Ishikawa (cell line): ENCODE measurements around the gene TMEM106B.

Experiments
- CEBPB ChIP-seq: IDR thresholded peaks from 2 replicates; pipeline ENCODE4 v1.6.1; 2012
- CREB1 ChIP-seq: IDR thresholded peaks from 2 replicates; pipeline ENCODE4 v1.6.1; 2012; ENCODE audit warnings: low read depth
- EGR1 ChIP-seq: IDR thresholded peaks from 2 replicates; pipeline ENCODE4 v1.6.1; 2012
- EP300 ChIP-seq: IDR thresholded peaks from 2 replicates; pipeline ENCODE4 v1.6.1; 2012; ENCODE audit warnings: borderline replicate concordance
- FOXM1 ChIP-seq: IDR thresholded peaks from 2 replicates; pipeline ENCODE4 v1.6.1; 2012; ENCODE audit warnings: low read depth, borderline replicate concordance
- NFIC ChIP-seq: IDR thresholded peaks from 2 replicates; pipeline ENCODE4 v1.6.1; 2012
- RAD21 ChIP-seq: IDR thresholded peaks from 2 replicates; pipeline ENCODE4 v1.6.1; 2012; ENCODE audit warnings: low read depth
- TAF1 ChIP-seq: IDR thresholded peaks from 2 replicates; pipeline ENCODE4 v1.6.1; 2012; ENCODE audit warnings: low read depth, mild to moderate bottlenecking
- TCF12 ChIP-seq: IDR thresholded peaks from 2 replicates; pipeline ENCODE4 v1.6.1; 2012; ENCODE audit warnings: low read depth
- TEAD4 ChIP-seq: IDR thresholded peaks from 2 replicates; pipeline ENCODE4 v1.6.1; 2012
- YY1 ChIP-seq: IDR thresholded peaks from 2 replicates; pipeline ENCODE4 v1.6.1; 2012; ENCODE audit warnings: low read depth
- ZBTB7A ChIP-seq: IDR thresholded peaks from 2 replicates; pipeline ENCODE4 v1.6.1; 2012; ENCODE audit warnings: low read depth
- TF ChIP-seq, protein P1 (sequence below): IDR thresholded peaks from 2 replicates; pipeline ENCODE4 v1.6.1; 2012
- TF ChIP-seq, protein P2 (sequence below): IDR thresholded peaks from 2 replicates; pipeline ENCODE4 v1.6.1; 2012; ENCODE audit warnings: low read depth, mild to moderate bottlenecking
- TF ChIP-seq, protein P3 (sequence below): IDR thresholded peaks from 2 replicates; pipeline ENCODE4 v1.6.1; 2012

The TMEM106B gene

DNA sequence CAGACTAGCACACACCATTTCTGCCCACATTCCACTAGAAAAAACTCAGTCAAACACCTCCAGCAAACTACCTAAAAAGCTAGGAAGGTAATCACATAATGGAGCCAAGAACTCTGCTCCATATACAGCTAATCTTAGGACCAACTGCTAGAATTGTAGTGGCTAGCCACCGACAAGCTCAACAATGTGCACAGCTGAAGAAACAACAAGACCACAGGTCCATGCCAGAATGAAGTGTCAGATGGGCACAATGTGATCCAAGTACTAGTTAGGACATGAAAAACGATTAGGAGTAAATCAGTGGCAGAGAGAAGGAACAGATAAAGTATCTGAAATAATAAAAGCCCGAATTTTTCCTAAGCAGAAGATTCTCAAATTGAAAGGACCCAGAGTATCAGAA is 38.6 kb downstream of the TMEM106B start:
- TF ChIP-seq, protein P1, sequence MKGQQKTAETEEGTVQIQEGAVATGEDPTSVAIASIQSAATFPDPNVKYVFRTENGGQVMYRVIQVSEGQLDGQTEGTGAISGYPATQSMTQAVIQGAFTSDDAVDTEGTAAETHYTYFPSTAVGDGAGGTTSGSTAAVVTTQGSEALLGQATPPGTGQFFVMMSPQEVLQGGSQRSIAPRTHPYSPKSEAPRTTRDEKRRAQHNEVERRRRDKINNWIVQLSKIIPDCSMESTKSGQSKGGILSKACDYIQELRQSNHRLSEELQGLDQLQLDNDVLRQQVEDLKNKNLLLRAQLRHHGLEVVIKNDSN, result no peak
- TF ChIP-seq EP300 (no peak), YY1 (no peak), RAD21 (no peak), TCF12 (no peak)

DNA sequence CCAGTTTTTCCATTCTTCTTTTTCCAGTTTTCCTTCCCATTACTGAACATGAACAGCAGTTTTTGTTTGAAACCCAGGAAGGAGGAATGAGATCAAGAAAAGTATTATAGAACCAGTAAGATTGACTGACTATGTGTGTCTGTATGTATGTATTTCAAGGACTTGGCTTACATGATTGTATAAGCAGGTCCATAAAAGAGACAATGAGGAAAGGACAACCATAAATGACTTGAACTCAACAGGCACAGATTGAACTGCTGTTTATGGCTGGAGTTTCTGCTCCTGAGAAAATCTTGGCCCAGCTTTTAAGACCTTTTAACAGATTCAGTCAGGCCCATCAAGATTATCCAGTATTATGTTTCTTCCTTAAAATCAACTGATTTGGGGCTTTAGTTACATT is 39.1 kb downstream of the TMEM106B start:
- no peak for TF ChIP-seq EP300
- TF ChIP-seq YY1, result no peak
- TF ChIP-seq CEBPB, result no peak
- TF ChIP-seq TCF12, result no peak
- TF ChIP-seq, protein P1, result no peak
- no peak for TF ChIP-seq TAF1
- no peak for TF ChIP-seq NFIC
- TF ChIP-seq RAD21, result no peak
- no peak for TF ChIP-seq TEAD4
- TF ChIP-seq FOXM1, result no peak
- TF ChIP-seq CREB1, result no peak
- no peak for TF ChIP-seq ZBTB7A
- TF ChIP-seq, protein P2, sequence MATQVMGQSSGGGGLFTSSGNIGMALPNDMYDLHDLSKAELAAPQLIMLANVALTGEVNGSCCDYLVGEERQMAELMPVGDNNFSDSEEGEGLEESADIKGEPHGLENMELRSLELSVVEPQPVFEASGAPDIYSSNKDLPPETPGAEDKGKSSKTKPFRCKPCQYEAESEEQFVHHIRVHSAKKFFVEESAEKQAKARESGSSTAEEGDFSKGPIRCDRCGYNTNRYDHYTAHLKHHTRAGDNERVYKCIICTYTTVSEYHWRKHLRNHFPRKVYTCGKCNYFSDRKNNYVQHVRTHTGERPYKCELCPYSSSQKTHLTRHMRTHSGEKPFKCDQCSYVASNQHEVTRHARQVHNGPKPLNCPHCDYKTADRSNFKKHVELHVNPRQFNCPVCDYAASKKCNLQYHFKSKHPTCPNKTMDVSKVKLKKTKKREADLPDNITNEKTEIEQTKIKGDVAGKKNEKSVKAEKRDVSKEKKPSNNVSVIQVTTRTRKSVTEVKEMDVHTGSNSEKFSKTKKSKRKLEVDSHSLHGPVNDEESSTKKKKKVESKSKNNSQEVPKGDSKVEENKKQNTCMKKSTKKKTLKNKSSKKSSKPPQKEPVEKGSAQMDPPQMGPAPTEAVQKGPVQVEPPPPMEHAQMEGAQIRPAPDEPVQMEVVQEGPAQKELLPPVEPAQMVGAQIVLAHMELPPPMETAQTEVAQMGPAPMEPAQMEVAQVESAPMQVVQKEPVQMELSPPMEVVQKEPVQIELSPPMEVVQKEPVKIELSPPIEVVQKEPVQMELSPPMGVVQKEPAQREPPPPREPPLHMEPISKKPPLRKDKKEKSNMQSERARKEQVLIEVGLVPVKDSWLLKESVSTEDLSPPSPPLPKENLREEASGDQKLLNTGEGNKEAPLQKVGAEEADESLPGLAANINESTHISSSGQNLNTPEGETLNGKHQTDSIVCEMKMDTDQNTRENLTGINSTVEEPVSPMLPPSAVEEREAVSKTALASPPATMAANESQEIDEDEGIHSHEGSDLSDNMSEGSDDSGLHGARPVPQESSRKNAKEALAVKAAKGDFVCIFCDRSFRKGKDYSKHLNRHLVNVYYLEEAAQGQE, result no peak

DNA sequence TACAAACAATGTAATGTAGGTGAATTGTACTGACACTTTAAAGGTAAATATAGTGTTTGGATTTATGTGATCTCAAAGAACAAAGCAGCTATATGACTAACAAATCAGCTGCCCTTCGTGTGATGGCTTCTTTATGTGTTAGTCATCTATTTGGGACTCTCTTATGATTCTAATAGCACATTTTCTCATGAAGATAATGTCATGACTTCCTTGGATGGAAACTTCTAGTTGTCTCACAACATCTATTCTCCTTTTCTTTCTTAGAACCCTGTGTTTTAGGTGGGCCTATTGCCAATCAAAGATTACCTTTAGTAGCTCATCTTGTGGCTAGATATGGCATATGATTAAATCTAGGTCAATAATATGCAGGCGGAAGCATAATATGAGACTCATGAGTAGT is 45.0 kb downstream of the TMEM106B start:
- TF ChIP-seq NFIC (no peak), YY1 (no peak), CEBPB (no peak), ZBTB7A (no peak), CREB1 (no peak), TEAD4 (no peak), RAD21 (no peak), FOXM1 (no peak), EP300 (no peak), TCF12 (no peak), TAF1 (no peak), EGR1 (no peak)
- TF ChIP-seq, protein P3, sequence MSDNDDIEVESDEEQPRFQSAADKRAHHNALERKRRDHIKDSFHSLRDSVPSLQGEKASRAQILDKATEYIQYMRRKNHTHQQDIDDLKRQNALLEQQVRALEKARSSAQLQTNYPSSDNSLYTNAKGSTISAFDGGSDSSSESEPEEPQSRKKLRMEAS, result no peak
- TF ChIP-seq, protein P1, result no peak
- TF ChIP-seq, protein P2, result no peak

DNA sequence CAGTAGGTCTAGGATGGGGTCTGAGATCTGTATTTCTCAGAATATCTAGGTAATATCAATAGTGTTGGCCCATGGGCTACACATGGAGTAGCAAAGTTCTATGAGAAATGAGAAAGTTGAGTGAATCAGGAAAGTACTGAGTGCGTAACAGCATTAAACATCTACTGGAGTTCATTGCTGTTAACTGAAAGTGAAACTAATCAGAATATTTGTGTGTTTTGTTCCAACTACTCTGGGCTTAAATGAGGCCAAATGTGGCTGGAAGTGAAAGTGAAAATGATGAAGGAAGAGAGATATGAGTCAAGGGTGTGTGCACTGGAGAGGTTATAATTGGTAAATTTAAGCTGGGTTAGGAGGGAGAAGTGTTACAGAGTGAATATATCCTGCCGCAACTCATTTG is 46.5 kb downstream of the TMEM106B start:
- TF ChIP-seq CREB1 (no peak), EP300 (no peak), NFIC (no peak), FOXM1 (no peak)

DNA sequence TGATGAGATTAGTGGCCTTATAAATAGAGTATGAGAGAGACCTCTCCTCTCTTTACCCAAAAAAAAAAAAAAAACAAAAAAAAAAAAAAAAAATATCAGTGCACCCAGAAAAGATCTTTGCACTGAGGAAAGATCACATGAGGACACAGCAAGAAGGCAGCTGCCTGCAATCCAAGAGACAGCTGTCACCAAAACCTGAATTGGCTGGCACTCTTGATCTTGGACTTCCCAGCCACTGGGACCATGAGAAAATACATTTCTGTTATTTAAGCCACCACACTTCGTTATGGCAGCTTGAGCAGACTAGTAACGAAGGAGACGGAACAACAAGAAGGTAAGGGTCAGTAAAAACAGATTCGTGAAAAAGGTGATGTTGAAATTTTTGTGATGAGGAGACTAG is 47.0 kb downstream of the TMEM106B start:
- TF ChIP-seq EP300, result no peak
- TF ChIP-seq, protein P3, result no peak
- TF ChIP-seq, protein P2, result no peak
- no peak for TF ChIP-seq YY1
- no peak for TF ChIP-seq TAF1
- no peak for TF ChIP-seq FOXM1
- TF ChIP-seq RAD21, result no peak
- TF ChIP-seq CREB1, result no peak
- TF ChIP-seq NFIC, result no peak
